Activated CD4-positive, alpha-beta T cell treated with anti-CD3 and anti-CD28 coated beads, Interleukin-2, Interleukin-6, amounts not matched to agents 100 ng/mL and 50 ng/mL, durations not matched to agents 16 hours and 8 hours (primary cell): ENCODE measurements around the gene UMAD1.

Experiments
- DNase-seq: peaks from one replicate; pipeline ENCODE4 v3.0.0-alpha.2; 2020

The UMAD1 gene

GRCh38 chr7:7640221-7641128 is at the start of gene UMAD1:
Gene UMAD1 (plus strand): TSS chr7:7640752. CDS start chr7:7673372, 32,620 bp downstream.
- peak; percentile 99 for DNase-seq

- DNase-seq: no peak
Observed at GRCh38 chr7:7595451-7595850, 45.1 kb upstream of the UMAD1 start.

- peak; percentile 21 for DNase-seq
Observed at GRCh38 chr7:7596176-7596575, 44.4 kb upstream of the UMAD1 start.

- DNase-seq: no peak
Observed at GRCh38 chr7:7607010-7607409, 33.5 kb upstream of the UMAD1 start.

GRCh38 chr7:7609330-7609729 is 31.2 kb upstream of the UMAD1 start:
- DNase-seq: no peak

GRCh38 chr7:7612519-7612918 is 28.0 kb upstream of the UMAD1 start:
- no peak for DNase-seq

- no peak for DNase-seq
Observed at GRCh38 chr7:7613210-7613609, 27.3 kb upstream of the UMAD1 start.

GRCh38 chr7:7614018-7614741 is 26.4 kb upstream of the UMAD1 start:
- no peak for DNase-seq

GRCh38 chr7:7617550-7617949 is 23.0 kb upstream of the UMAD1 start:
- DNase-seq: no peak

GRCh38 chr7:7618410-7618809 is 22.1 kb upstream of the UMAD1 start:
- no peak for DNase-seq

- DNase-seq: no peak
Observed at GRCh38 chr7:7620236-7620635, 20.3 kb upstream of the UMAD1 start.

GRCh38 chr7:7620644-7621210 is 19.8 kb upstream of the UMAD1 start:
- DNase-seq: no peak

GRCh38 chr7:7628476-7628875 is 12.1 kb upstream of the UMAD1 start:
- no peak for DNase-seq

- no peak for DNase-seq
Observed at GRCh38 chr7:7630626-7631329, 9.8 kb upstream of the UMAD1 start.

- no peak for DNase-seq
Observed at GRCh38 chr7:7639421-7639820, 1.1 kb upstream of the UMAD1 start.

- DNase-seq: peak; percentile 67
Observed at GRCh38 chr7:7639847-7640220, 718 bp upstream of the UMAD1 start.

- DNase-seq: no peak
Observed at GRCh38 chr7:7641129-7641663, 644 bp downstream of the UMAD1 start.

GRCh38 chr7:7642081-7642480 is 1.5 kb downstream of the UMAD1 start:
- DNase-seq: no peak

GRCh38 chr7:7647495-7648036 is 7.0 kb downstream of the UMAD1 start:
- DNase-seq: no peak

- DNase-seq: no peak
Observed at GRCh38 chr7:7650682-7651206, 10.2 kb downstream of the UMAD1 start.

GRCh38 chr7:7651479-7651878 is 10.9 kb downstream of the UMAD1 start:
- DNase-seq: no peak

- no peak for DNase-seq
Observed at GRCh38 chr7:7652798-7653540, 12.4 kb downstream of the UMAD1 start.
